A549 (cell line): Measurements from ENCODE around the gene ZNF675. TPM values are rescaled to one million over a fixed set of nuclear protein-coding genes. Genes with fewer than 3 reads are reported as not detected.

Experiments
- ATAC-seq, 2 experiments: fragments of 200-7000 bp in 1 of 2; fragments of >200 bp in 1 of 2; cut with Nextera tagmentation in 1 of 2; cut with Tn5 transposase in 1 of 2; 3 replicates each; pipeline versions ENCODE4 v1.8.0 to v1.9.1; 2018 to 2020; ENCODE audit warnings: mild to moderate bottlenecking in 1 of 2, moderate library complexity in 1 of 2
- CTCF ChIA-PET: fragments of 300-600 bp; sonication (Branson Sonifier 250); formaldehyde crosslinking; extraction: SDS; loops from one replicate; lab custom pipeline; 2021; ENCODE audit warnings: antibody characterized with exemption, inconsistent platforms; lab: Yijun Ruan, JAX
- POLR2A ChIA-PET: fragments of 350-600 bp; formaldehyde crosslinking; extraction: SDS; loops from one replicate; lab custom pipeline; 2021; ENCODE audit warnings: antibody characterized with exemption, inconsistent platforms; lab: Yijun Ruan, JAX
- DNase-seq, 2 experiments: peaks; one replicate each; pipeline versions ENCODE4 v3.0.0 to v3.0.0-alpha.2; 2011 to 2016; ENCODE audit warnings: low read depth in 1 of 2, low spot score in 1 of 2
- FAIRE-seq: peaks from 2 replicates; lab custom pipeline; 2011; peaks lifted over from hg19 to GRCh38; lab: Jason Lieb, UNC
- H3K27ac ChIP-seq, 2 experiments: fragments of >200 bp; sonication (Bioruptor Twin); formaldehyde crosslinking; 3 replicates each; pipeline ENCODE4 v1.5.1; 2016 to 2017
- H3K4me1 ChIP-seq: fragments of >200 bp; sonication (Bioruptor Twin); formaldehyde crosslinking; 3 replicates; pipeline ENCODE4 v1.6.1; 2016
- H3K4me2 ChIP-seq: fragments of >200 bp; sonication (Bioruptor Twin); formaldehyde crosslinking; 3 replicates; pipeline ENCODE4 v1.6.1; 2016
- H3K4me3 ChIP-seq: fragments of >200 bp; sonication (Bioruptor Twin); formaldehyde crosslinking; 3 replicates; pipeline ENCODE4 v1.5.1; 2016
- H3K9me3 ChIP-seq: fragments of >200 bp; sonication (Bioruptor Twin); formaldehyde crosslinking; 3 replicates; pipeline ENCODE4 v1.6.1; 2016
- ATOH8 ChIP-seq: fragments of 250-450 bp; sonication (Bioruptor Pico); IDR thresholded peaks from 2 replicates; pipeline ENCODE4 v1.5.0; 2020; ENCODE audit warnings: low read depth, mild to moderate bottlenecking, moderate library complexity
- BHLHE40 ChIP-seq: IDR thresholded peaks from 2 replicates; pipeline ENCODE4 v1.6.1; 2012; ENCODE audit warnings: low read depth, low read length, inconsistent platforms
- CBX2 ChIP-seq: fragments of 200-600 bp; sonication (generic); IDR thresholded peaks from 2 replicates; pipeline ENCODE4 v1.6.1; 2016; ENCODE audit warnings: low read depth, mild to moderate bottlenecking, borderline replicate concordance
- CHD2 ChIP-seq: fragments of 150-350 bp; IDR thresholded peaks from 2 replicates; pipeline ENCODE4 v1.6.1; 2014; ENCODE audit warnings: low read length; ENCODE audit not compliant: partially characterized antibody
- CTCF ChIP-seq: fragments of >200 bp; sonication (Bioruptor Twin); formaldehyde crosslinking; IDR thresholded peaks from 3 replicates; pipeline ENCODE4 v1.5.1; 2016
- EHF ChIP-seq: fragments of 250-450 bp; sonication (Bioruptor Pico); IDR thresholded peaks from 2 replicates; pipeline ENCODE4 v1.5.0; 2020; ENCODE audit warnings: mild to moderate bottlenecking
- FOSL2 ChIP-seq, 2 experiments: fragments of 450-650 bp in 1 of 2; fragments of >200 bp in 1 of 2; sonication (Bioruptor Twin) in 1 of 2; formaldehyde crosslinking; IDR thresholded peaks; 2 replicates each; pipeline versions ENCODE4 v1.5.0 to v1.6.1; 2016 to 2020; ENCODE audit warnings: mild to moderate bottlenecking in 1 of 2, moderate library complexity in 1 of 2
- GATA3 ChIP-seq: IDR thresholded peaks from 2 replicates; pipeline ENCODE4 v1.6.1; 2012; ENCODE audit warnings: borderline replicate concordance
- HES2 ChIP-seq: fragments of >200 bp; sonication (Bioruptor Twin); formaldehyde crosslinking; IDR thresholded peaks from 2 replicates; pipeline ENCODE4 v1.6.1; 2016
- HEYL ChIP-seq: fragments of 250-450 bp; sonication (Bioruptor Pico); IDR thresholded peaks from 2 replicates; pipeline ENCODE4 v1.8.0; 2021; ENCODE audit warnings: mild to moderate bottlenecking, moderate library complexity
- HMGXB4 ChIP-seq: fragments of 250-450 bp; sonication (Bioruptor Pico); IDR thresholded peaks from 2 replicates; pipeline ENCODE4 v1.5.0; 2021; ENCODE audit warnings: mild to moderate bottlenecking, moderate library complexity, borderline replicate concordance
- HOXB5 ChIP-seq: fragments of 250-450 bp; sonication (Bioruptor Pico); IDR thresholded peaks from 2 replicates; pipeline ENCODE4 v1.5.0; 2020; ENCODE audit warnings: mild to moderate bottlenecking, moderate library complexity
- JUN ChIP-seq, 2 experiments: fragments of >200 bp; sonication (Bioruptor Twin); formaldehyde crosslinking; IDR thresholded peaks; 2 replicates in 1 of 2; 3 replicates in 1 of 2; pipeline ENCODE4 v1.6.1; 2016 to 2017
- MAX ChIP-seq: IDR thresholded peaks from 2 replicates; pipeline ENCODE4 v1.6.1; 2012
- MAZ ChIP-seq: fragments of 150-350 bp; IDR thresholded peaks from 2 replicates; pipeline ENCODE4 v1.6.1; 2014; ENCODE audit warnings: antibody characterized with exemption, low read depth, low read length, borderline replicate concordance
- NR3C1 ChIP-seq: fragments of >200 bp; sonication (Bioruptor Twin); formaldehyde crosslinking; IDR thresholded peaks from 3 replicates; pipeline ENCODE4 v1.6.1; 2017
- RCOR1 ChIP-seq: fragments of 150-350 bp; IDR thresholded peaks from 2 replicates; pipeline ENCODE4 v1.6.1; 2014; ENCODE audit warnings: antibody characterized with exemption, low read length, low read depth
- REST ChIP-seq: fragments of 200-600 bp; sonication (generic); IDR thresholded peaks from 2 replicates; pipeline ENCODE4 v1.6.1; 2016; ENCODE audit warnings: antibody characterized with exemption, mild to moderate bottlenecking, moderate library complexity
- RFX5 ChIP-seq: fragments of 450-650 bp; IDR thresholded peaks from 2 replicates; pipeline ENCODE4 v1.7.1; 2014; ENCODE audit warnings: antibody characterized with exemption, mild to moderate bottlenecking, moderate library complexity
- RNF2 ChIP-seq: fragments of 200-600 bp; sonication (generic); IDR thresholded peaks from 2 replicates; pipeline ENCODE4 v1.6.1; 2016; ENCODE audit warnings: low read depth, mild to moderate bottlenecking, antibody characterized with exemption, moderate library complexity, borderline replicate concordance
- SMC3 ChIP-seq: fragments of >200 bp; sonication (Bioruptor Twin); formaldehyde crosslinking; IDR thresholded peaks from 3 replicates; pipeline ENCODE4 v1.6.1; 2018; ENCODE audit warnings: inconsistent platforms
- SREBF2 ChIP-seq: fragments of 450-650 bp; IDR thresholded peaks from 2 replicates; pipeline ENCODE4 v1.6.1; 2014; ENCODE audit warnings: mild to moderate bottlenecking, moderate library complexity
- TFCP2L1 ChIP-seq: fragments of 250-450 bp; sonication (Bioruptor Pico); IDR thresholded peaks from 2 replicates; pipeline ENCODE4 v1.5.0; 2021; ENCODE audit warnings: mild to moderate bottlenecking
- TP53 ChIP-seq: fragments of 250-450 bp; sonication (Bioruptor Pico); IDR thresholded peaks from 2 replicates; pipeline ENCODE4 v1.5.0; 2021; ENCODE audit warnings: mild to moderate bottlenecking, moderate library complexity
- USF2 ChIP-seq: fragments of 450-650 bp; IDR thresholded peaks from 2 replicates; pipeline ENCODE4 v1.6.1; 2014; ENCODE audit warnings: antibody characterized with exemption
- ZFP36 ChIP-seq: fragments of 450-650 bp; IDR thresholded peaks from 2 replicates; pipeline ENCODE4 v1.6.1; 2014; ENCODE audit warnings: borderline replicate concordance; ENCODE audit not compliant: partially characterized antibody
- WGBS: methylation state at CpG from one replicate; pipeline ENCODE4 v1.1.6; 2017; ENCODE audit errors: missing lambda C conversion rate; 5-methylcytosine and 5-hydroxymethylcytosine counted together
- polyA plus RNA-seq, 4 experiments: library from polyadenylated mRNA; depleted of rRNA in 3 of 4; stranded (reverse); fragments of >200 nt; fragmentation: RNase III in 1 of 4; extraction: RNeasy Plus Mini Kit Qiagen cat#74134 plus additional on column Dnase treatment in 1 of 4; gene quantifications; 2 replicates in 3 of 4; 3 replicates in 1 of 4; pipeline ENCODE4 v1.2.3, GENCODE V29; 2011 to 2017

Gene ZNF675
- polyA plus RNA-seq, 2 of the 4 experiments (the other 2 are of a cell fraction), result 6.2 to 8.4 TPM

GRCh38 chr19:23706657-23707056 is 19.6 kb upstream of the ZNF675 start:
- Histone ChIP-seq H3K9me3 (peaks cover 9% of the 10 kb centered on the region; the same call in 1 of the 3 replicates), H3K27ac (no peak overlapping the region), H3K4me3 (no peak overlapping the region), H3K4me2 (no peak overlapping the region)
- WGBS, result 0% methylated on average over 1 of the region's 1 CpG
- no peak for DNase-seq
- FAIRE-seq, result no peak
- no peak for ATAC-seq
- CTCF ChIA-PET, result no interaction called here
- no peak for TF ChIP-seq EHF (CRISPR knock-in tag)
- TF ChIP-seq JUN (IDR thresholded peaks at IDR 0.05), result no peak
- TF ChIP-seq RFX5, result no peak
- TF ChIP-seq HMGXB4 (CRISPR knock-in tag), result no peak
- TF ChIP-seq ATOH8 (CRISPR knock-in tag), result no peak
- no peak for TF ChIP-seq SMC3
- no peak for TF ChIP-seq MAZ
- TF ChIP-seq NR3C1, result no peak
- no peak for TF ChIP-seq FOSL2 (IDR thresholded peaks at IDR 0.05)
- no peak for TF ChIP-seq FOSL2 (CRISPR knock-in tag; IDR thresholded peaks at IDR 0.05)
- no peak for TF ChIP-seq CHD2
- no peak for TF ChIP-seq HOXB5
- no peak for TF ChIP-seq RCOR1
- no peak for TF ChIP-seq ZFP36
- TF ChIP-seq CTCF, result no peak
- TF ChIP-seq CBX2, result no peak
- TF ChIP-seq GATA3, result no peak
- no peak for TF ChIP-seq USF2
- TF ChIP-seq, all 56 proteins: peak for 0
- no peaks in the 10 kb centered on the region for H3K4me1 ChIP-seq
- POLR2A ChIA-PET, result no interaction called here

- ATAC-seq, result no peak
Measured at GRCh38 chr19:23699521-23699860, 12.5 kb upstream of the ZNF675 start.

More at GRCh38 chr19:23699521-23699860, 12.5 kb upstream of the ZNF675 start:
- H3K9me3 ChIP-seq, result peaks cover 26% of the 10 kb centered on the region
- no peak for DNase-seq
- CTCF ChIA-PET, result no interaction called here
- POLR2A ChIA-PET, result no interaction called here
- H3K4me1 ChIP-seq, result no peaks in the 10 kb centered on the region
- no peak overlapping the region for H3K4me3 ChIP-seq
- no peak for FAIRE-seq
- no peak overlapping the region for H3K4me2 ChIP-seq
- 30% methylated on average over 2 of the region's 2 CpGs for WGBS
- H3K27ac ChIP-seq, result no peak overlapping the region
- TF ChIP-seq BHLHE40 (no peak), MAZ (no peak), TFCP2L1 (CRISPR knock-in tag) (no peak), SMC3 (no peak), MAX (no peak), RNF2 (no peak), TP53 (no peak), CBX2 (no peak), HES2 (no peak), HEYL (CRISPR knock-in tag) (no peak), SREBF2 (no peak), REST (no peak)
